GM13977 (cell line): ENCODE results near the gene ATAD3A.

Experiments
- DNase-seq: peaks from one replicate; pipeline ENCODE4 v3.0.0; 2012; ENCODE audit warnings: low spot score
- in situ Hi-C: fragments of 300-500 bp; cut with MboI; formaldehyde crosslinking; loops from one replicate; pipeline ENCODE4 v1.12.0; 2022; ENCODE audit warnings: low sequenced_read_pairs, low pct_unique_long_range_greater_than_20kb, mixed read lengths, inconsistent platforms; ENCODE audit not compliant: unreplicated experiment
- TF ChIP-seq, protein P1 (sequence below): IDR thresholded peaks from 2 replicates; pipeline ENCODE4 v1.5.1; 2012; ENCODE audit warnings: mild to moderate bottlenecking, control low read depth; ENCODE audit not compliant: insufficient read depth; ENCODE audit errors: extremely low read depth, missing control alignments

ATAD3A gene

GRCh38 chr1:1543706-1544099, 31.7 kb downstream of the ATAD3A start:
- TF ChIP-seq, protein P1, sequence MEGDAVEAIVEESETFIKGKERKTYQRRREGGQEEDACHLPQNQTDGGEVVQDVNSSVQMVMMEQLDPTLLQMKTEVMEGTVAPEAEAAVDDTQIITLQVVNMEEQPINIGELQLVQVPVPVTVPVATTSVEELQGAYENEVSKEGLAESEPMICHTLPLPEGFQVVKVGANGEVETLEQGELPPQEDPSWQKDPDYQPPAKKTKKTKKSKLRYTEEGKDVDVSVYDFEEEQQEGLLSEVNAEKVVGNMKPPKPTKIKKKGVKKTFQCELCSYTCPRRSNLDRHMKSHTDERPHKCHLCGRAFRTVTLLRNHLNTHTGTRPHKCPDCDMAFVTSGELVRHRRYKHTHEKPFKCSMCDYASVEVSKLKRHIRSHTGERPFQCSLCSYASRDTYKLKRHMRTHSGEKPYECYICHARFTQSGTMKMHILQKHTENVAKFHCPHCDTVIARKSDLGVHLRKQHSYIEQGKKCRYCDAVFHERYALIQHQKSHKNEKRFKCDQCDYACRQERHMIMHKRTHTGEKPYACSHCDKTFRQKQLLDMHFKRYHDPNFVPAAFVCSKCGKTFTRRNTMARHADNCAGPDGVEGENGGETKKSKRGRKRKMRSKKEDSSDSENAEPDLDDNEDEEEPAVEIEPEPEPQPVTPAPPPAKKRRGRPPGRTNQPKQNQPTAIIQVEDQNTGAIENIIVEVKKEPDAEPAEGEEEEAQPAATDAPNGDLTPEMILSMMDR = no peak
- in situ Hi-C loops = no loop called here
- DNase-seq = no peak

DNA sequence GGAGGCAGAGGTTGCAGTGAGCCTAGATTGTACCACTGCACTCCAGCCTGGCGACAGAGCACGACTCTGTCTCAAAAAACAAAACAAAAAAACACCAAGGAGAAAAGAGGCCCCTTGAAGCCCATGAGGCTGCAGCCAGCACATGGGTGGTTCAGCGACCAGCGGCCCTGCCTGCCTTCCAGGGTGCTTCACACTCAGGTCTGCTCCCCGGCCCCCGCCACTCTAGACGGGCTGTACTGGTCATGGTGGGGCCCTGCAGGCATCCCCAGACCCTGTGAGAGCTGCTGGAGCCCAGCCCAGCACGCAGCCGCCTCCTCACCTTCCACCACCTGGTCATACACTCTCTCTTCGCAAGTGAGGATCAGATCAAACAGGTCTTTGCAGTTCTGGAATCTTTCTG, 32.6 kb downstream of the ATAD3A start:
- TF ChIP-seq, protein P1 = no peak
- no peak for DNase-seq
- in situ Hi-C loops = no loop called here

- TF ChIP-seq, protein P1 = no peak
- in situ Hi-C loops = no loop called here
- no peak for DNase-seq
These were observed 34.2 kb downstream of the ATAD3A start for GRCh38 chr1:1545946-1546737.

DNA sequence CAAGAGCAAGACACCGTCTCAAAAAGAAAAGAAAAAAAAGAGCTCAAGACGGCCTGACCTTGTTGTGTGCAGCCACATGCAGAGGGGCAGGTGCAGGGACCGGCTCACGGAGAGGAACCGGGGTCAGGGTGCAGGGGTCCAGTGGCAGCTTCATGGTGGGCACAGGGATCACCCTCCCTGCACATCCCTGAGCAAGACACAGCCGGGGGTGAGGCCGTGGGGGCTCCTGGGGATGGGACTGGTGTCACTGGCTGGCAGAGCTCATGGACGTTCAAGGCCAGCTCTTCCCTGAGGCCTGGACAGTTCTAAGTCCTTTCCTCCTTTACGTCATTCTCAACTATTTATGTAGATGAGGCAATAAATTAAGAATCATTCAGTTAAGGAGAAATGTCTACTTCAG, 35.0 kb downstream of the ATAD3A start:
- in situ Hi-C loops = no loop called here
- TF ChIP-seq, protein P1 = no peak
- no peak for DNase-seq

GRCh38 chr1:1547476-1547875, 35.5 kb downstream of the ATAD3A start:
- DNase-seq = no peak
- TF ChIP-seq, protein P1 = no peak
- in situ Hi-C loops = no loop called here

- no peak for DNase-seq
These were observed 36.6 kb downstream of the ATAD3A start for GRCh38 chr1:1548591-1548990.

More at GRCh38 chr1:1548591-1548990, 36.6 kb downstream of the ATAD3A start:
- in situ Hi-C loops = no loop called here
- TF ChIP-seq, protein P1 = no peak
